NCI-H1105 (cell line): ENCODE results near the gene C22orf23.

Source experiments
- DNase-seq: peaks from one replicate; lab custom pipeline; 2025; lab: John Stamatoyannopoulos, UW

C22orf23 gene

GRCh38 chr22:37953437-37954179 is at the start of gene C22orf23, which contains the start of gene POLR2F:
TSS of gene C22orf23 (minus strand) at chr22:37953601. CDS start at chr22:37953149, 452 bp downstream.
TSS of gene POLR2F (plus strand) at chr22:37953699. CDS start at chr22:37953788, 89 bp downstream.
- DNase-seq = peak; percentile 88

GRCh38 chr22:37999640-38000272 is 46.4 kb upstream of the C22orf23 start:
- DNase-seq = no peak

GRCh38 chr22:37999236-37999635 is 45.8 kb upstream of the C22orf23 start:
- no peak for DNase-seq

GRCh38 chr22:37998543-37998942 is 45.1 kb upstream of the C22orf23 start:
- no peak for DNase-seq

- DNase-seq = no peak
Measured at GRCh38 chr22:37996515-37997246, 43.3 kb upstream of the C22orf23 start.

GRCh38 chr22:37996079-37996478 is 42.7 kb upstream of the C22orf23 start:
- no peak for DNase-seq

- DNase-seq = no peak
Measured at GRCh38 chr22:37995460-37995859, 42.1 kb upstream of the C22orf23 start.

GRCh38 chr22:37994982-37995381 is 41.6 kb upstream of the C22orf23 start:
- DNase-seq = no peak

- DNase-seq = no peak
Measured at GRCh38 chr22:37994049-37994448, 40.6 kb upstream of the C22orf23 start.

GRCh38 chr22:37991731-37992442 is 38.5 kb upstream of the C22orf23 start:
- DNase-seq = no peak

GRCh38 chr22:37990862-37991261 is 37.5 kb upstream of the C22orf23 start:
- no peak for DNase-seq

GRCh38 chr22:37990301-37990700 is 36.9 kb upstream of the C22orf23 start:
- no peak for DNase-seq

- DNase-seq = no peak
Measured at GRCh38 chr22:37989146-37990045, 36.0 kb upstream of the C22orf23 start.

- DNase-seq = no peak
Measured at GRCh38 chr22:37986371-37986770, 33.0 kb upstream of the C22orf23 start.

GRCh38 chr22:37985751-37986281 is 32.4 kb upstream of the C22orf23 start:
- DNase-seq = no peak

GRCh38 chr22:37985050-37985585 is 31.7 kb upstream of the C22orf23 start:
- no peak for DNase-seq

- DNase-seq = no peak
Measured at GRCh38 chr22:37983860-37984791, 30.7 kb upstream of the C22orf23 start, which contains the start of gene SOX10. TSS of gene SOX10 (minus strand) at chr22:37984555. CDS start at chr22:37983784, 771 bp downstream.

GRCh38 chr22:37982938-37983859 is 29.8 kb upstream of the C22orf23 start:
- DNase-seq = no peak
